Esophagus squamous epithelium (tissue), 4 donors: ENCODE data around the gene ZNF429.

Source experiments
- CTCF ChIP-seq, 6 experiments: fragments of 450-650 bp in 4 of 6; fragments of 200-600 bp in 2 of 6; sonication (generic) in 2 of 6; IDR thresholded peaks; one replicate each; pipeline ENCODE4 v1.5.1; 2016 to 2019; ENCODE audit warnings: antibody characterized with exemption in 6 of 6, mild to moderate bottlenecking in 4 of 6, moderate library complexity in 4 of 6
- POLR2A ChIP-seq, 4 donors: fragments of 450-650 bp; IDR thresholded peaks; one replicate each; pipeline ENCODE4 v1.6.1; 2017; ENCODE audit warnings: antibody characterized with exemption in 4 of 4, mild to moderate bottlenecking in 4 of 4, moderate library complexity in 3 of 4

- TF ChIP-seq CTCF (IDR thresholded peaks at IDR 0.05) (no peak), POLR2A (IDR thresholded peaks at IDR 0.05) (no peak)
Observed at GRCh38 chr19:21585281-21585890, 80.0 kb downstream of the ZNF429 start.
